Measurements from ENCODE around the gene THSD8. TPM values are rescaled to one million over a fixed set of nuclear protein-coding genes. Genes with fewer than 3 reads are reported as not detected.
A peak's percentile ranks its signal among the peaks of the same experiment; 100 is the strongest.

The THSD8 gene
- total RNA-seq, result 0.63 TPM in 1 of 2 replicates, not detected in the other
- polyA plus RNA-seq, result 15.0 and 19.0 TPM in 2 replicates

GRCh38 chr19:12801466-12802266, at the start of gene THSD8, which contains the start of gene PRDX2:
TSS of gene THSD8 (plus strand) at chr19:12802069. CDS start at chr19:12802072, 3 bp downstream.
TSS of gene PRDX2 (minus strand) at chr19:12801800. CDS start at chr19:12801261, 539 bp downstream.
- Histone ChIP-seq H3K9me3 (ENCODE audit: low read depth) (no peaks in the 10 kb centered on the region), H3K27me3 (no peaks in the 10 kb centered on the region), H3K27ac (peak within 1 kb of the TSS; percentile 67), H3K36me3 (peaks cover 10% of the 10 kb centered on the region), H3K4me1 (ENCODE audit: low read depth) (peaks cover 3% of the 10 kb centered on the region), H3K4me3 (peak within 1 kb of the TSS; percentile 73)
- peak; percentile 86 to 91 for DNase-seq (ENCODE audit: low read depth in 1 of 2, low spot score in 1 of 2)
- no peak for TF ChIP-seq CTCF (IDR thresholded peaks at IDR 0.05; ENCODE audit: low read depth, low read length)

GRCh38 chr19:12754465-12755196, 47.2 kb upstream of the THSD8 start:
- Histone ChIP-seq H3K27ac (no peak overlapping the region), H3K36me3 (no peaks in the 10 kb centered on the region), H3K4me3 (no peak overlapping the region), H3K27me3 (peaks cover 48% of the 10 kb centered on the region), H3K9me3 (ENCODE audit: low read depth) (no peaks in the 10 kb centered on the region), H3K4me1 (ENCODE audit: low read depth) (peaks cover 4% of the 10 kb centered on the region)
- TF ChIP-seq CTCF (IDR thresholded peaks at IDR 0.05; ENCODE audit: low read depth, low read length), result no peak
- no peak for DNase-seq (ENCODE audit: low read depth in 1 of 2, low spot score in 1 of 2)

DNA sequence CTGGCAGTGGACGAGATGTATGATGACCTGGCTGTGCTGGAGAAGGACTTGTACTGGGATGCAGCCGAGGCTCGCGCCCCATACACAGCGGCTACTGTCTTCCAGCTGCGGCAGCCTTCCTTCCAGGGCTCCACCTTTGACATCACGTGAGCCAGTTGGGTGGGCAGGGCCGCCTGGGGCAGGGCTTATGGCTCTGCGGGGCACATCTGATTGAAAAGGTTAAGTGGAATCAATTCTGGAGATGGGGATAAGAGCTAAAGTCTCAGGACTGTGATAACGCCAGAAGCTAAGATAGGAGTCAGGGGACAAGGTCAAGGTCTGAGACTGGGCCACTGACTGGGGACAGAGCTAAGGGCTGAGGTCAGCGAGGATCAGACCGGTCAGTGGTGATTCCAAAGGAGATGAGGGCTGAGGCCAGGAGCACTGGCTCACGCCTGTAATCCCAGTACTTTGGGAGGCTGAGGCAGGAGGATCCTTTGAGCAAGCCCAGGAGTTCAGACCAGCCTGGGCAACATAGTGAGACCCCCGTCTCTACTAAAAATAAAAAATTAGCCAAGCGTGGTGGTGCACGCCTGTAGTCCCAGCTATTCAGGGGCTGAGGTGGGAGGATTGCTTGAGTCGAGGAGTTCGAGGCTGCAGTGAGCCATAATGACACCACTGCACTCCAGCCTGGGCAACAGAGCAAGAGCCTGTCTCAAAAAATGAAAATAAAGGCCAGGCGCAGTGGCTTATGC, 45.6 kb upstream of the THSD8 start:
- Histone ChIP-seq H3K4me1 (ENCODE audit: low read depth) (peaks cover 4% of the 10 kb centered on the region), H3K4me3 (no peak overlapping the region), H3K36me3 (no peaks in the 10 kb centered on the region), H3K27ac (no peak overlapping the region), H3K9me3 (ENCODE audit: low read depth) (no peaks in the 10 kb centered on the region), H3K27me3 (peaks cover 32% of the 10 kb centered on the region)
- no peak for TF ChIP-seq CTCF (IDR thresholded peaks at IDR 0.05; ENCODE audit: low read depth, low read length)
- no peak for DNase-seq (ENCODE audit: low read depth in 1 of 2, low spot score in 1 of 2)

DNA sequence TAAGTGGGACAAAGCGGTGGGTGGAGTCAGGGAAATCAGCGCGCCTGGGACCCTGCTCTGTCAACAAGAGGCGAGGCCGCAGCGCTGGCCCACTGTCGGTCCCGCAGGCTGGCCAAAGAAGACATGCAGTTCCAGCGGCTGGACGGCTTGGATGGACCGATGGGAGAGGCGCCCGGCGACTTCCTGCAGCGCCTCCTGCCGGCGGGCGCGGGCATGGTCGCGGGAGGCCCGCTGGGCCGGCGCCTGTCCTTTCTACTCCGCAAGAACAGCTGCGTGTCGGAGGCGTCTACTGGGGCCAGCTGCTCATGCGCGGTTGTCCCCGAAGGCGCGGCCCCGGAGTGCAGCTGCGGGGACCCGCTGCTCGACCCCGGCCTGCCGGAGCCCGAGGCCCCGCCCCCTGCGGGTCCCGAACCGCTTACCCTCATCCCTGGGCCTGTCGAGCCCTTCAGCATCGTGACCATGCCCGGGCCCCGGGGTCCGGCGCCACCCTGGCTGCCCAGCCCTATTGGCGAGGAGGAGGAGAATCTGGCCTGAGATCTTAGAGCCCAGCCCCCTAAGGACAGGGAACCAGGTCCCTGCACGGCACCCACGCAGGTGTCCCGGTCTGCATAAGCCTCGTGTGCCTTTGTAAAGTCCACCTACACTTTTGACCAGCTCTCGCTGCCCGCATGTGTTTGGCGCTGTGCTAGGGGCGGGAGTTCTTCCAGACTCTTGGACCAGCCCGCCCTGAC, 44.2 kb upstream of the THSD8 start:
- Histone ChIP-seq H3K27me3 (peaks cover 18% of the 10 kb centered on the region), H3K4me1 (ENCODE audit: low read depth) (peaks cover 4% of the 10 kb centered on the region), H3K9me3 (ENCODE audit: low read depth) (no peaks in the 10 kb centered on the region), H3K36me3 (no peaks in the 10 kb centered on the region), H3K27ac (no peak overlapping the region), H3K4me3 (peak overlapping the region; percentile 16)
- TF ChIP-seq CTCF (IDR thresholded peaks at IDR 0.05; ENCODE audit: low read depth, low read length), result peak; percentile 97
- peak; percentile 76 to 86 for DNase-seq (ENCODE audit: low read depth in 1 of 2, low spot score in 1 of 2)

- Histone ChIP-seq H3K4me1 (ENCODE audit: low read depth) (peaks cover 4% of the 10 kb centered on the region), H3K9me3 (ENCODE audit: low read depth) (no peaks in the 10 kb centered on the region), H3K27ac (no peak overlapping the region), H3K36me3 (no peaks in the 10 kb centered on the region), H3K4me3 (no peak overlapping the region), H3K27me3 (peaks cover 2% of the 10 kb centered on the region)
- TF ChIP-seq CTCF (IDR thresholded peaks at IDR 0.05; ENCODE audit: low read depth, low read length), result no peak
- DNase-seq (ENCODE audit: low read depth in 1 of 2, low spot score in 1 of 2), result no peak
Measured at GRCh38 chr19:12759686-12760085, 42.2 kb upstream of the THSD8 start.

All from cardiac muscle cell (in vitro differentiated cells and primary cell).